K562 (cell line): ENCODE data around the gene ERVK3-1. TPM values are rescaled to one million over a fixed set of nuclear protein-coding genes. Genes with fewer than 3 reads are reported as not detected.
A peak's percentile ranks its signal among the peaks of the same experiment; 100 is the strongest.

Experiments used
- ATAC-seq: fragments of 200-7000 bp; cut with Tn5 transposase; 3 replicates; pipeline ENCODE4 v1.9.1; 2020; ENCODE audit warnings: moderate library complexity
- BruUV-seq: library from RNA; stranded (reverse); fragments of 400-500 nt; replicated peaks from 2 replicates; lab custom pipeline; 2021; lab: Mats Ljungman, UMichigan
- CTCF ChIA-PET: fragments of 300-600 bp; formaldehyde crosslinking; extraction: SDS; loops from one replicate; lab custom pipeline; 2021; ENCODE audit warnings: low intra/inter-chr PET ratio; lab: Yijun Ruan, JAX
- POLR2A ChIA-PET: fragments of 300-600, 350-650 bp; sonication (Branson Sonifier 250); formaldehyde crosslinking; extraction: SDS; loops from one replicate; lab custom pipeline; 2021; ENCODE audit warnings: antibody characterized with exemption, inconsistent platforms; lab: Yijun Ruan, JAX
- DNase-seq, 4 experiments: peaks; one replicate each; pipeline versions ENCODE4 v3.0.0 to v3.0.0-alpha.2; 2011 to 2018; ENCODE audit warnings: low spot score in 3 of 4, mixed read lengths in 3 of 4; ENCODE audit errors: extremely low read depth in 1 of 4
- FAIRE-seq: peaks from 2 replicates; lab custom pipeline; 2011; peaks lifted over from hg19 to GRCh38; lab: Jason Lieb, UNC
- H2AFZ ChIP-seq: 2 replicates; pipeline ENCODE4 v1.6.0; 2011; ENCODE audit warnings: low read depth, low read length, control low read depth, inconsistent platforms
- H3K27ac ChIP-seq: fragments of 200-600 bp; 3 replicates; pipeline ENCODE4 v1.8.0; 2011; ENCODE audit warnings: low read depth, mild to moderate bottlenecking, control low read depth, inconsistent platforms, low read length, moderate library complexity, mixed read lengths; ENCODE audit errors: extremely low read depth
- H3K27me3 ChIP-seq, 2 experiments: fragments of 300-600 bp in 1 of 2; 2 replicates in 1 of 2; 3 replicates in 1 of 2; pipeline versions ENCODE4 v1.6.0 to v1.8.0; 2011; ENCODE audit warnings: inconsistent platforms in 2 of 2, low read length in 2 of 2, mild to moderate bottlenecking in 1 of 2, mixed read lengths in 1 of 2, moderate library complexity in 1 of 2; ENCODE audit not compliant: control insufficient read depth in 2 of 2, insufficient read depth in 2 of 2
- H3K36me3 ChIP-seq: fragments of 300-600 bp; 3 replicates; pipeline ENCODE4 v1.8.0; 2011; ENCODE audit warnings: mild to moderate bottlenecking, low read length, inconsistent platforms; ENCODE audit not compliant: control insufficient read depth, insufficient read depth
- H3K4me1 ChIP-seq, 2 experiments: fragments of 200-600 bp in 1 of 2; replicated peaks in 1 of 2; 2 replicates in 1 of 2; 3 replicates in 1 of 2; pipeline versions ENCODE4 v1.5.1 to v1.8.0; 2011; ENCODE audit warnings: inconsistent platforms in 2 of 2, low read length in 2 of 2, mild to moderate bottlenecking in 1 of 2, mixed read lengths in 1 of 2, moderate library complexity in 1 of 2; ENCODE audit not compliant: control insufficient read depth in 2 of 2, insufficient read depth in 2 of 2
- H3K4me2 ChIP-seq: 2 replicates; pipeline ENCODE4 v1.6.1; 2011; ENCODE audit warnings: low read length, control low read depth, inconsistent platforms, mixed read lengths; ENCODE audit not compliant: insufficient read depth
- H3K4me3 ChIP-seq: fragments of 200-600 bp; sonication (generic), shearing (Covaris generic); 2 replicates; pipeline ENCODE4 v1.5.1; 2016; ENCODE audit warnings: control low read depth, inconsistent platforms
- H3K79me2 ChIP-seq: fragments of 200-600 bp; 3 replicates; pipeline ENCODE4 v1.8.0; 2011; ENCODE audit warnings: low read length, inconsistent platforms; ENCODE audit not compliant: control insufficient read depth, insufficient read depth
- H3K9ac ChIP-seq, 2 experiments: 2 replicates each; pipeline versions ENCODE4 v1.6.0 to v1.6.1; 2011; ENCODE audit warnings: low read depth in 2 of 2, low read length in 2 of 2, control low read depth in 1 of 2, inconsistent platforms in 1 of 2, mild to moderate bottlenecking in 1 of 2, mixed read lengths in 1 of 2; ENCODE audit not compliant: insufficient read depth in 1 of 2
- H3K9me1 ChIP-seq: one replicate; pipeline ENCODE4 v1.6.0; 2011; ENCODE audit warnings: inconsistent platforms, mild to moderate bottlenecking, low read length, moderate library complexity; ENCODE audit not compliant: control insufficient read depth, insufficient read depth
- H3K9me3 ChIP-seq: replicated peaks from 2 replicates; pipeline ENCODE4 v1.5.1; 2011; ENCODE audit warnings: low read depth, low read length, inconsistent platforms; ENCODE audit not compliant: control insufficient read depth, insufficient read depth
- H4K20me1 ChIP-seq: replicated peaks from 2 replicates; pipeline ENCODE4 v1.6.1; 2011; ENCODE audit warnings: low read length, inconsistent platforms, mixed read lengths; ENCODE audit not compliant: control insufficient read depth, insufficient read depth
- FOXK1 ChIP-seq: sonication (generic); formaldehyde crosslinking; IDR thresholded peaks from 2 replicates; pipeline ENCODE4 v1.8.0; 2022; ENCODE audit warnings: missing genetic modification reagents, mild to moderate bottlenecking, borderline replicate concordance
- GTF2F1 ChIP-seq: IDR thresholded peaks from 2 replicates; pipeline ENCODE4 v1.6.1; 2011; ENCODE audit warnings: low read depth, low read length, improper control_type of control experiment
- HDGF ChIP-seq: fragments of 450-650 bp; IDR thresholded peaks from 2 replicates; pipeline ENCODE4 v1.6.1; 2016
- KAT7 ChIP-seq: sonication (generic); formaldehyde crosslinking; IDR thresholded peaks from 2 replicates; pipeline ENCODE4 v1.8.0; 2022; ENCODE audit warnings: missing genetic modification reagents, mild to moderate bottlenecking, borderline replicate concordance
- RCOR1 ChIP-seq, 2 experiments: IDR thresholded peaks; 2 replicates each; pipeline ENCODE4 v1.6.1; 2012; ENCODE audit warnings: low read depth in 2 of 2, low read length in 2 of 2, borderline replicate concordance in 1 of 2, improper control_type of control experiment in 1 of 2
- SMAD1 ChIP-seq: fragments of 150-350 bp; IDR thresholded peaks from 2 replicates; pipeline ENCODE4 v1.6.1; 2014; ENCODE audit warnings: low read length, low read depth; ENCODE audit not compliant: partially characterized antibody
- TRIM28 ChIP-seq: fragments of 450-650 bp; IDR thresholded peaks from 2 replicates; pipeline ENCODE4 v1.6.1; 2017
- WGBS: fragments of 100-300 bp; shearing (Covaris generic); methylation state at CpG from one replicate; pipeline ENCODE4 v1.1.6; 2016; ENCODE audit warnings: low coverage, mixed read lengths; ENCODE audit not compliant: insufficient coverage; ENCODE audit errors: missing lambda C conversion rate; 5-methylcytosine and 5-hydroxymethylcytosine counted together
- in situ Hi-C: fragments of 300-500 bp; cut with MboI; formaldehyde crosslinking; loops from 4 replicates; pipeline ENCODE4 v1.15.0; 2018; ENCODE audit warnings: inconsistent platforms, mixed read lengths
- intact Hi-C: fragments of 100-400 bp; cut with micrococcal nuclease; formaldehyde crosslinking; loops from 2 replicates; pipeline ENCODE4 v1.14.2; 2022
- polyA plus RNA-seq, 8 experiments: library from polyadenylated mRNA; depleted of rRNA in 4 of 8; stranded (reverse) in 5 of 8; unstranded in 3 of 8; fragments of >200 nt; fragmentation: Nextera tagmentation in 2 of 8; fragmentation: Illumina TruSeq in 1 of 8; extraction: Ambion mirVana in 2 of 8; extraction: Trizol in 1 of 8; gene quantifications; 2 replicates each; pipeline versions ENCODE4 v1.2.1 to v1.2.3, GENCODE V29; 2011 to 2014; ENCODE audit warnings: inconsistent platforms in 1 of 8, missing spikeins in 1 of 8
- total RNA-seq, 7 experiments: library from RNA; depleted of rRNA in 6 of 7; stranded (reverse); fragments of >200 nt in 6 of 7; fragmentation: Illumina TruSeq in 2 of 7; extraction: Trizol in 2 of 7; gene quantifications; 2 replicates each; pipeline versions ENCODE4 v1.2.1 to v1.2.3, GENCODE V29; 2011 to 2021; ENCODE audit warnings: low replicate concordance in 1 of 7
- TF ChIP-seq, protein P1 (sequence below), 2 experiments: IDR thresholded peaks; 2 replicates each; pipeline ENCODE4 v1.6.1; 2011; ENCODE audit warnings: borderline replicate concordance in 1 of 2, control low read depth in 1 of 2, low read depth in 1 of 2, low read length in 1 of 2, mild to moderate bottlenecking in 1 of 2, mixed read lengths in 1 of 2, moderate library complexity in 1 of 2; ENCODE audit not compliant: insufficient read depth in 1 of 2, insufficient read length in 1 of 2, poor library complexity in 1 of 2, severe bottlenecking in 1 of 2; ENCODE audit errors: extremely low read depth in 1 of 2

ERVK3-1 gene
- total and polyA plus RNA-seq, 9 of the 15 experiments (the other 6 are each of a cell fraction or from before 2014, with no cell fraction given) = 87.6 to 299 (median 119) TPM

DNA sequence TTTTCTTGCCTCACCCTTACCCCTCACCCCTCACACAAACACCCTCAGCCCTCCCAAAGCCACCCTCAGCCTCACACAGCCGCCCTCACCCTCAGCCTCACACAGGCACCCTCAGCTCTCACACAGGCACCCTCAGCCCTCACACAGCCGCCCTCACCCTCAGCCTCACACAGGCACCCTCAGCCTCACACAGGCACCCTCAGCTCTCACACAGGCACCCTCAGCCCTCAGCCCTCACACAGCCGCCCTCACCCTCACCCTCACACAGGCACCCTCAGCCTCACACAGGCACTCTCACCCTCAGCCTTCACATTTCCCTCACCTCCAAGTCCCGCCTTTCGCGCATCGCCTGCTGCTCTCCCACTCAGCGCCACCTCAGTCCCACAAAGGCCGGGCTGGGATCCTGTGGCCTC is 21.3 kb downstream of the ERVK3-1 start:
- peaks cover 2% of the 10 kb centered on the region for H3K9me1 ChIP-seq
- TF ChIP-seq RCOR1 (IDR thresholded peaks at IDR 0.05; ENCODE audit: borderline replicate concordance in 1 of 2, low read depth in 2 of 2, low read length in 2 of 2) (0 out of 4 replicates have a peak, but pooled peaks of 1 of the 2 experiments have one; percentile 11), KAT7 (CRISPR knock-in tag) (peak; percentile 73; the same call in 1 of the 2 replicates), TRIM28 (no peak), GTF2F1 (0 out of 2 replicates have a peak, but pooled peaks have one; percentile 1), HDGF (peak; percentile 92; the same call in 1 of the 2 replicates), SMAD1 (no peak), FOXK1 (CRISPR knock-in tag) (no peak)
- TF ChIP-seq, protein P1, sequence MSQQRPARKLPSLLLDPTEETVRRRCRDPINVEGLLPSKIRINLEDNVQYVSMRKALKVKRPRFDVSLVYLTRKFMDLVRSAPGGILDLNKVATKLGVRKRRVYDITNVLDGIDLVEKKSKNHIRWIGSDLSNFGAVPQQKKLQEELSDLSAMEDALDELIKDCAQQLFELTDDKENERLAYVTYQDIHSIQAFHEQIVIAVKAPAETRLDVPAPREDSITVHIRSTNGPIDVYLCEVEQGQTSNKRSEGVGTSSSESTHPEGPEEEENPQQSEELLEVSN (IDR thresholded peaks at IDR 0.05; ENCODE audit: borderline replicate concordance in 1 of 2, extremely low read depth in 1 of 2, insufficient read depth in 1 of 2, insufficient read length in 1 of 2, low read depth in 1 of 2, low read length in 1 of 2, poor library complexity in 1 of 2, severe bottlenecking in 1 of 2) = peak in 1 of 2 experiments; percentile 63
- H3K27ac ChIP-seq = peak overlapping the region; percentile 94; the same call in 2 of the 3 replicates
- peak overlapping the region; percentile 92 to 96 for H3K9ac ChIP-seq
- H3K27me3 ChIP-seq = no peaks in the 10 kb centered on the region
- BruUV-seq = no TSS peak
- in situ Hi-C loops (no loop called here), intact Hi-C loops (loop anchor here (1.0 to 5.0 kb wide), 6 partner anchors 21 to 193 kb away; partner anchors contain the start of genes ERVK3-1, ZBTB45, ZNF274 and ZNF446)
- H2AFZ ChIP-seq = peak overlapping the region; percentile 99
- CTCF ChIA-PET = no interaction called here
- H3K4me1 ChIP-seq = peaks cover 20 to 25% of the 10 kb centered on the region in 2 experiments; a peak in 4 of 5 replicates
- peak; percentile 46; the same call in 1 of the 3 replicates for ATAC-seq
- H3K4me3 ChIP-seq = peak overlapping the region; percentile 98
- no peak for DNase-seq
- peak overlapping the region; percentile 100 for H3K4me2 ChIP-seq
- no peaks in the 10 kb centered on the region; the same call in 2 of the 3 replicates for H3K36me3 ChIP-seq
- H3K9me3 ChIP-seq = no peaks in the 10 kb centered on the region
- FAIRE-seq = no peak
- 3% methylated on average over 9 of the region's 9 CpGs for WGBS
- peaks cover 49% of the 10 kb centered on the region for H3K79me2 ChIP-seq
- H4K20me1 ChIP-seq = peaks cover 4% of the 10 kb centered on the region; the same call in 1 of the 2 replicates
- POLR2A ChIA-PET = interaction anchor here (0.6 to 2.2 kb wide), 9 partner anchors 9 to 233 kb away, joined by 3 to 15 read pairs (median 7); partner anchors contain the start of genes RPS5 and ZBTB45
